ENCODE results near the gene SAC3D1. TPM values are rescaled to one million over a fixed set of nuclear protein-coding genes. Genes with fewer than 3 reads are reported as not detected.

The SAC3D1 gene
- polyA plus RNA-seq, 3 donors, result 14.1 to 18.2 (median 14.6) TPM

GRCh38 chr11:65058012-65058411, 17.0 kb downstream of the SAC3D1 start:
- no peak for DNase-seq

GRCh38 chr11:65058419-65059054, 17.5 kb downstream of the SAC3D1 start, which contains the start of gene NAALADL1:
Gene NAALADL1, minus strand, starts transcription at chr11:65058553. Its CDS starts 32 bp downstream, at chr11:65058521.
- no peak for DNase-seq

GRCh38 chr11:65059523-65059922, 18.5 kb downstream of the SAC3D1 start:
- no peak for DNase-seq

- no peak for DNase-seq
These were observed 19.2 kb downstream of the SAC3D1 start for GRCh38 chr11:65059959-65060824.

GRCh38 chr11:65060913-65061408, 20.0 kb downstream of the SAC3D1 start:
- no peak for DNase-seq

- no peak for DNase-seq
These were observed 22.5 kb downstream of the SAC3D1 start for GRCh38 chr11:65063532-65063931.

GRCh38 chr11:65064847-65065240, 23.8 kb downstream of the SAC3D1 start:
- DNase-seq, result no peak

- DNase-seq, result no peak
These were observed 24.8 kb downstream of the SAC3D1 start for GRCh38 chr11:65065851-65066250.

GRCh38 chr11:65066315-65066714, 25.3 kb downstream of the SAC3D1 start:
- no peak for DNase-seq

GRCh38 chr11:65066805-65067291, 25.8 kb downstream of the SAC3D1 start:
- no peak for DNase-seq

GRCh38 chr11:65067446-65067845, 26.4 kb downstream of the SAC3D1 start:
- DNase-seq, result no peak

GRCh38 chr11:65069217-65069616, 28.2 kb downstream of the SAC3D1 start:
- DNase-seq, result no peak

GRCh38 chr11:65071907-65072630, 31.1 kb downstream of the SAC3D1 start:
- DNase-seq, result no peak

- no peak for DNase-seq
These were observed 31.6 kb downstream of the SAC3D1 start for GRCh38 chr11:65072631-65072966.

GRCh38 chr11:65077451-65077850, 36.4 kb downstream of the SAC3D1 start:
- no peak for DNase-seq

GRCh38 chr11:65078151-65078550, 37.1 kb downstream of the SAC3D1 start:
- no peak for DNase-seq

GRCh38 chr11:65078786-65079342, 37.9 kb downstream of the SAC3D1 start:
- DNase-seq, result no peak

- no peak for DNase-seq
These were observed 42.3 kb downstream of the SAC3D1 start for GRCh38 chr11:65083134-65083833.

GRCh38 chr11:65083834-65084597, 43.0 kb downstream of the SAC3D1 start, which contains the start of the genes CDCA5 and ZFPL1:
Gene CDCA5, minus strand, starts transcription at chr11:65084040. Its CDS starts 62 bp downstream, at chr11:65083978.
Gene ZFPL1, plus strand, starts transcription at chr11:65084222. Its CDS starts 477 bp downstream, at chr11:65084699.
- peak; percentile 95 for DNase-seq
